Stimulated activated naive B cell treated with anti-CD40 and anti-IgM and Interleukin-4, amounts not matched to agents 10 μg/mL and 1 μg/mL and 100 μg/mL, for 72 hours (primary cell): ENCODE measurements around the gene PIGL.
"Not testable (repeated sequence)": the region's sequence is repeated elsewhere in the genome, so short reads cannot be mapped to it uniquely, and the experiment has no call there.

ENCODE experiments used
- ATAC-seq, 2 donors: fragments of 150-1000 bp; cut with Tn5 transposase; replicated peaks; 2 replicates each; pipeline ENCODE4 v1.10.0; 2021; ENCODE audit warnings: moderate library complexity in 1 of 2
- DNase-seq: peaks from one replicate; pipeline ENCODE4 v3.0.0; 2021
- H3K27ac Mint-ChIP-seq: one replicate; pipeline ENCODE4 v1.8.0; 2022; ENCODE audit warnings: mild to moderate bottlenecking, mixed read lengths
- H3K27me3 Mint-ChIP-seq, 2 donors: one replicate each; pipeline ENCODE4 v1.8.0; 2022; ENCODE audit warnings: mixed read lengths in 2 of 2
- H3K36me3 Mint-ChIP-seq, 2 donors: one replicate each; pipeline ENCODE4 v1.8.0; 2022; ENCODE audit warnings: mixed read lengths in 2 of 2, mild to moderate bottlenecking in 1 of 2
- H3K4me1 Mint-ChIP-seq, 2 donors: one replicate each; pipeline ENCODE4 v1.8.0; 2022; ENCODE audit warnings: mixed read lengths in 2 of 2, mild to moderate bottlenecking in 1 of 2
- H3K4me3 Mint-ChIP-seq, 2 donors: one replicate each; pipeline ENCODE4 v1.8.0; 2022; ENCODE audit warnings: mild to moderate bottlenecking in 2 of 2, mixed read lengths in 2 of 2, moderate library complexity in 1 of 2
- H3K9me3 Mint-ChIP-seq, 2 donors: one replicate each; pipeline ENCODE4 v1.8.0; 2022; ENCODE audit warnings: mixed read lengths in 2 of 2, mild to moderate bottlenecking in 1 of 2

The PIGL gene

DNA sequence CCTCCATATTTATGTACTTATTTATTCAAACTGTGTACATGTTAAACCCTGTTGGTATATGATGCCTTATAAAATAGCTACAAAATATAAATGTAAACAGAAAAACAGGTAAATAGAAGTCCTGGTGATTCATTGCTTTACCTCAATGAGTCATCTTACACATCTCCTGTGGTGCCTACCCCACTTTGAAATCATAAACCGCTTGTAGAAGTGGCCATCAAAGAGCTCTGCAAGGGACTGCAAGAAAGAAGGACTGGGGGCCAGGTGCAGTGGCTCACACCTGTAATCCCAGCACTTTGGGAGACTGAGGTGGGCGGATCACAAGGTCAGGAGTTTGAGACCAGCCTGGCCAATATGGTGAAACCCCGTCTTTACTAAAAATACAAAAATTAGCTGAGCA is 79.1 kb downstream of the PIGL start:
- H3K4me3 Mint-ChIP-seq, H3K9me3 Mint-ChIP-seq, H3K36me3 Mint-ChIP-seq, H3K27ac Mint-ChIP-seq, ATAC-seq, DNase-seq, H3K27me3 Mint-ChIP-seq: not testable (repeated sequence)
- H3K4me1 Mint-ChIP-seq = peaks cover 13 to 20% of the 10 kb centered on the region in 2 donors

DNA sequence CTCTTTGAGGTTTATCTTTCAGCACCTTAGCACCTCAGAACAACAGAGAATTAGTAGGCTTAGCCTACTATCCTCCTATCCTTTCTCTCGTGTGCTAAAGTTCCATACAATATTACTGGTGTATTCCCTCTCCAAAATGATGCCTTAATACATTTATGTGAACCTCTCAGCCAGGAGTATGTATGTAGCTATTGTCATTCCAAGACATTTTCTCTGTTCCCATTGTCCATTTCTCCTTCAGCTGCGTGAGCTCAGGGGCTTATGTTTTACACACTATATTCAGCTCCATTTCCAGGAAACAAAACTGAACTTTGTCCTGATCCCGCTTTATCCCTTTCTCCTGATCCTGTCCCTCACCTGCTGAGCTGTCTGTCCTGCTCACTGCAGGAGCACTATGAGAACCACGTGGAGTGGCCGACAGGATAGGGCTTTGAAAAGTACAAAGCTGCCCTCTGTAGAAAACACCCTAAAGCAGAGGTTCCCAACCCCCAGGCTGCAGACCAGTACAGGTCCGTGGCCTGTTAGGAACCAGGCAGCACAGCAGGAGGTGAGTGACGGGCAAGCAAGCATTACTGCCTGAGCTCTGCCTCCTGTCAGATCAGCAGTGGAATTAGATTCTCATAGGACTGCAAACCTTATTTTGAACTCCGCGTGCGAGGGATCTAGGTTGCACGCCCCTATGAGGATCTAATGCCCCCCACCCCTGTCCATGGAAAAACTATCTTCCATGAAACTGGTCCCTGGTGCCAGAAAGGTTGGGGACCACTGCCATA is 80.5 kb downstream of the PIGL start:
- H3K27me3 Mint-ChIP-seq = no peaks in the 10 kb centered on the region
- no peak overlapping the region for H3K27ac Mint-ChIP-seq
- H3K36me3 Mint-ChIP-seq = peaks cover 10 to 12% of the 10 kb centered on the region in 2 donors
- DNase-seq (no peak), ATAC-seq (no peak)
- H3K4me1 Mint-ChIP-seq = peaks cover 17 to 18% of the 10 kb centered on the region in 2 donors
- no peaks in the 10 kb centered on the region for H3K9me3 Mint-ChIP-seq
- H3K4me3 Mint-ChIP-seq = no peak overlapping the region

DNA sequence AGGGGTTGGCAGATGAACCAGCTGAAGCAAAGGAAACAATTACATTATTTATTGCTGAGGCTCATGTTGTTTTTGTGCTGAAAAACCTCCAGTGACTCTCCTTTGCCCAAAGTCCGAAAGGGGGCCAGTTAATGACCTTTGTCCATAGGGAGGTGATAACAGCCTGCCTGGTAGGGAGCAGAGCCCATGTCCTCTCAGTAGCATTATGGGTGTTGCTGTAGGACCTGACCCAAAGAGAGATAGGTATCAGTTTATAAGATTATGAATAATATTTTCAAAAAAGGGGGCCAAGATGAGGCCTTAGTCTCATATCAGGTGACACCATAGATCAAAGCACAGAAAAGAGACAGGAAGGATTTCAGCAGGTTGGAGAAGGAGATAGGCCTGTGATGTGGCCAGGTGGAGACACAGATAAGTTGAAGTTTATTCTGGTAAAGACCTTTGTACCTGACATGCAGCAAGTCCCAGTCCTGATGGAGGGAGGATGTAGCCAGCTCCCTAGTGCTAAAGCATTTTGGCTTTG is 81.2 kb downstream of the PIGL start:
- Mint-ChIP-seq H3K4me1 (peaks cover 17% of the 10 kb centered on the region in 2 donors), H3K27me3 (no peaks in the 10 kb centered on the region), H3K27ac (no peak overlapping the region), H3K9me3 (no peaks in the 10 kb centered on the region), H3K36me3 (peaks cover 13 to 16% of the 10 kb centered on the region in 2 donors), H3K4me3 (no peak overlapping the region)
- DNase-seq (no peak), ATAC-seq (no peak)

DNA sequence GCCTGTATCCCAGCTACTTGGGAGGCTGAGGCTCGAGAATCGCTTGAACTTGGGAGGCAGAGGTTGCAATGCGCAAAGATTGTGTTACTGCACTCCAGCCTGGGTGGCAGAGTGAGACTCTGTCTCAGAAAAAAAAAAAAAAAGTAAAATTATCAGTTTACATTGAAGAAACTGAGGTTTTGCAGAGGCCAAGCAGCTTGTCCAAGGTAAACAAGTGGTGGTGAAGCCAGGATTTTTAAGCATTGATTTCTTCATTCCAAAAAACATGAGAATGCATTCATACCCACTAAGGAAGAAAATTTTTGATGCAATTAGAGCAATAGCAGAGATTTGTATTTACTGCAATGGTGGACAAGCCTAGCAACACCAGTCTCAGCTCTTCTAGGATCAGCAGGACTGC is 83.5 kb downstream of the PIGL start:
- Mint-ChIP-seq H3K27ac (no peak overlapping the region), H3K27me3 (no peaks in the 10 kb centered on the region), H3K4me1 (peaks cover 10 to 17% of the 10 kb centered on the region in 2 donors), H3K9me3 (no peaks in the 10 kb centered on the region), H3K4me3 (no peak overlapping the region), H3K36me3 (peaks cover 11 to 12% of the 10 kb centered on the region in 2 donors)
- ATAC-seq (no peak), DNase-seq (no peak)

DNA sequence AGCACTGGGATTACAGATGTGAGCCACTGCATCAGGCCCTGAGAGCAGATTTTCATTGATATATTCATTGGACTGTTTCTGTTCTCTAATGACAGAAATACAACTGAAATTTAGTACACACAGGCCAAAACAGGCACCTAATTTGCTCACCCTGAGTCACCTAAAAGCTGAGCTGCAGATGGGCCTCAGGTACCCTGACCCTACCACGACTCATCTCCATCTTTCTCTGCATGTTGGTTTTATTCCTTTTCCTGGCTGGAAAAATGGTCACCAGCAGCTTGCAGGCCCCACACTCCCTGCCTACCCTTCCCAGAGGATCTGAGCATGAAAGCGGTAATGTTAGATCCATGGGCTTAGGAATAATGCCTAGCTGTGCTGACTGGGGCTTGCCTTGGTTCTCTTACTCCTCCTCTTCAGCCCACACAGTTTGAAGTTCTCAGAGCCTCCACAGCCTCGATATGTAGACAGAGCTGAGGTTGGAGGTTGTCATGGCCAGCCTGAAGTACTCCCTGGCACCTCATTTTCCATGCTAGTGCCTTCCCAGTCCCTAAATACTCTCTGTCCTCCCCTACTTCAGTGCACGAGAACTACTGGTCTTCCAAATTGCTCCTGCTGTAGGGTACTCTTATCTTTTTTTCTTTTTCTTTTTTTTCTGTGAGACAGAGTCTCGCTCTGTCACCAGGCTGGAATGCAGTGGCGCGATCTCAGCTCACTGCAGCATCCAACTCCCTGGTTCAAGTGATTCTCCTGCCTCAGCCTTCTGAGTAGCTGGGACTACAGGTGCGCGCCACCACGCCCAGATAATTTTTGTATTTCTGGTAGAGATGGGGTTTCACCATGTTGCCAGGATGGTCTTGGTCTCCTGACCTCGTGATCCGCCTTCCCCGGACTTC is 85.2 kb downstream of the PIGL start:
- peak overlapping the region; percentile 53 for H3K27ac Mint-ChIP-seq
- peaks cover 10 to 17% of the 10 kb centered on the region in 2 donors for H3K4me1 Mint-ChIP-seq
- no peak for DNase-seq
- H3K27me3 Mint-ChIP-seq = no peaks in the 10 kb centered on the region
- H3K36me3 Mint-ChIP-seq = peaks cover 11 to 16% of the 10 kb centered on the region in 2 donors
- H3K4me3 Mint-ChIP-seq = no peak overlapping the region
- ATAC-seq = no peak
- no peaks in the 10 kb centered on the region for H3K9me3 Mint-ChIP-seq

DNA sequence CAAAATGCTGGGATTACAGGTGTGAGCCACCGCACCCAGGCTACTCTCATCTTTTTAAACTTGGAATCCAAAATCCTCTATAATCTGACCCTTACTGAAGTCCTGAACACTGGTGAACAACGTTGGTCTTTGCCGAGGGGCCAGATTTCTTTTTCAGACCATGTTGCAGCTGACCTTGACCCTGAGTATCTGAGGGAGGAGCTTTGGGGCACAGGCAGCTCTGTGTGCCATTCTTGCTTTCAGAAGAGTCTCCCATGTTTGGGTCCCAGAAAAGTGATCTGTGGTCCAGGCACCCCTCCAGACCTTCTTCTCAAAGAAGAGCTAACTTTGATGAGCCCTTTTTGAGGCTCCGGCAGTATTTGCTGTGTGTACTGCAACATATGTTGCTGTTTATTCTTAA is 85.8 kb downstream of the PIGL start:
- DNase-seq = no peak
- Mint-ChIP-seq H3K9me3 (no peaks in the 10 kb centered on the region), H3K27ac (no peak overlapping the region), H3K4me3 (no peak overlapping the region), H3K4me1 (peaks cover 7 to 12% of the 10 kb centered on the region in 2 donors), H3K36me3 (peaks cover 9 to 16% of the 10 kb centered on the region in 2 donors), H3K27me3 (no peaks in the 10 kb centered on the region)
- no peak for ATAC-seq

DNA sequence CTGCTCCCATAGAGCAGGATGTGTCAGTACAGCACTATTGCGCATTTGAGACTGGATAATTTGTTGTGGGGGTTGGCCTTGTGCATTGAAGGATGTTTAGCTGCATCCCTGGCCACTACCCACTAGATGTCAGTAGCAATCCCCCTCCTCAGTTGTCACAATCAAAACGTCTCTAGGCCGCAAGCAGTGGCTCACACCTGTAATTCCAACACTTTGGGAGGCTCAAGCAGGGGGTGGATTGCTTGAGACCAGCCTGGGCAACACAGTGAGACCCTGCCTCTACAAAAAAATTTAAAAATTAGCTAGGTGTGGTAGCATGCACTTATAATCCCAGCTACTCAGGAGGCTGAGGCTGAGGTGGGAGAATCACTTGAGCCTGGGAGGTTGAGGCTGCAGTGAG is 87.8 kb downstream of the PIGL start:
- H3K4me1 Mint-ChIP-seq = peaks cover 7 to 12% of the 10 kb centered on the region in 2 donors
- no peak overlapping the region for H3K27ac Mint-ChIP-seq
- H3K9me3 Mint-ChIP-seq = no peaks in the 10 kb centered on the region
- no peak overlapping the region for H3K4me3 Mint-ChIP-seq
- DNase-seq = peak; percentile 21
- peak; percentile 81 to 82 for ATAC-seq
- H3K36me3 Mint-ChIP-seq = peaks cover 9 to 16% of the 10 kb centered on the region in 2 donors
- H3K27me3 Mint-ChIP-seq = no peaks in the 10 kb centered on the region

DNA sequence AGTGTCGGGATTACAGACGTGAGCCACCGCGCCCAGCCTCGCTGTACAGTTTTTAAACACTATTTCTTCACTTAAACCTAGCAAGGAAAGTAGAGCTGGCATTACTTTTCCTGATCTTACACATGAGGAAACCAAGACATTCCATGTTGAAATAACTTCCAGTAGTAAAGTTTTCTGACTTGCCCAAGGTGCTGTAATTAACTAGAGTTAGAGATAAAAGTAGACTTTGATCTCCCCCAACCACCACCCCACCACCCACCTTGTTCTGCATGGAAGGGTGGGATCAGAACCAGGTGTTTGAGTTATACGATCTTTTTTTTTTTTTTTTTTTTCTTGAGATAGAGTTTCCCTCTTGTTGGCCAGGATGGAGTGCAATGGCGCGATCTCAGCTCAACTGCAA is 89.2 kb downstream of the PIGL start:
- H3K27ac Mint-ChIP-seq = no peak overlapping the region
- no peak overlapping the region for H3K4me3 Mint-ChIP-seq
- H3K4me1 Mint-ChIP-seq = peaks cover 7 to 12% of the 10 kb centered on the region in 2 donors
- H3K27me3 Mint-ChIP-seq = no peaks in the 10 kb centered on the region
- H3K36me3 Mint-ChIP-seq = peaks cover 13 to 26% of the 10 kb centered on the region in 2 donors
- ATAC-seq (no peak), DNase-seq (no peak)
- no peaks in the 10 kb centered on the region for H3K9me3 Mint-ChIP-seq

DNA sequence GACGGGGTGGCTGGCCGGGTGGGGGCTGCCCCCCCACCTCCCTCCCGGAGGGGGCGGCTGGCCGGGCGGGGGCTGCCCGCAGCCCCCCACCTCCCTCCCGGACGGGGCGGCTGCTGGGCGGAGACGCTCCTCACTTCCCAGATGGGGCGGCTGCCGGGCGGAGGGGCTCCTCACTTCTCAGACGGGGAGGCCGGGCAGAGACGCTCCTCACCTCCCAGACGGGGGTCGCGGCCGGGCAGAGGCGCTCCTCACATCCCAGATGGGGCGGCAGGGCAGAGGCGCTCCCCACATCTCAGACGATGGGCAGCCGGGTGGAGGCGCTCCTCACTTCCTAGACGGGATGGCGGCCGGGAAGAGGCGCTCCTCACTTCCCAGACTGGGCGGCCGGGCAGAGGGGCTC is 95.1 kb downstream of the PIGL start:
- not testable (repeated sequence) for DNase-seq, H3K9me3 Mint-ChIP-seq, H3K4me3 Mint-ChIP-seq, ATAC-seq, H3K27ac Mint-ChIP-seq, H3K27me3 Mint-ChIP-seq
- Mint-ChIP-seq H3K36me3 (peaks cover 7 to 21% of the 10 kb centered on the region in 2 donors), H3K4me1 (peaks cover 2 to 12% of the 10 kb centered on the region in 2 donors)

DNA sequence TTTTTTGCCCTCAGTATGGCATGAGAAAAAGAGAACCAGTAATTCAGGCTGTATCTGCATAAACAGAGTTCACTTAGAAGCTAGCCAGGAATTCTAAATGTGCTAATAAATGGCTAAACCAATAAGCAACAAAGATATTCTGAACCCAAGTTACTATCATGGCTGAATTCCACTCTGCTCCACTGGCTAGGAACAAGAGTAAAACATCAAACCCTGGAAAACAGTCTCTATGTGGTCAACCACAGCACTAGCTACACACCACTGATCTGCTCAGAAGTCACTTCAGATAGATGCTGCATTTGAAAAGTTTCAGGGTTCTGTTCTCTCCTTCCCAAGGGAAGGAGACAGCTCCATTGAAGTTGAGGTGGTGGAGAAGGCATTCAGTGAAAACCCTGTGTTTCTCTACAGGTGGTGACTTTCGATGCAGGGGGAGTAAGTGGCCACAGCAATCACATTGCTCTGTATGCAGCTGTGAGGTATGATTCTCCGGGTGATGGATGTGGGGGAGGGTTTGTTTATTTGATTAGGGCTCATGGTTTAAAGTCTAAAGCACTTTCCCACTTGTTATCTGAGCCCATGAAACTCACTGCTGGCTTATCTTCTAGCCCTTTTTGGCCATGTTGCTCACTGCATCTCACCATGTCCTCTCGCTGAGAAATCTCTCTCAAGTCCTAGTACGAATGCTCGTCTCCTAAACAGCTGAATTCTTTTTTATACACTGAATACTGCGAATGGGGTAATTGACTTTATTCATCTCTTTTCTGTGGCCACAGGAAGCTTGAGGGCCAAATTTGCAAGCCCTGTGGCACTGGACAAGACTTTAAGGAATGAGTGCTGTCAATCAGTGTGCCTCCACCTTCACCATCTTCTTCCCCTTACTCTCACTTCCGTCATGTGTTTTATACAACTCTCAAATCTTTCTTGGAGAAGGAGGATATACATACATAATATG is 96.4 kb downstream of the PIGL start:
- H3K27ac Mint-ChIP-seq = peak overlapping the region; percentile 1
- peaks cover 7 to 26% of the 10 kb centered on the region in 2 donors for H3K36me3 Mint-ChIP-seq
- no peaks in the 10 kb centered on the region for H3K27me3 Mint-ChIP-seq
- no peaks in the 10 kb centered on the region for H3K9me3 Mint-ChIP-seq
- no peak for DNase-seq
- no peak overlapping the region for H3K4me3 Mint-ChIP-seq
- ATAC-seq = peak in 1 of 2 donors; percentile 34
- peaks cover 2 to 12% of the 10 kb centered on the region in 2 donors for H3K4me1 Mint-ChIP-seq

DNA sequence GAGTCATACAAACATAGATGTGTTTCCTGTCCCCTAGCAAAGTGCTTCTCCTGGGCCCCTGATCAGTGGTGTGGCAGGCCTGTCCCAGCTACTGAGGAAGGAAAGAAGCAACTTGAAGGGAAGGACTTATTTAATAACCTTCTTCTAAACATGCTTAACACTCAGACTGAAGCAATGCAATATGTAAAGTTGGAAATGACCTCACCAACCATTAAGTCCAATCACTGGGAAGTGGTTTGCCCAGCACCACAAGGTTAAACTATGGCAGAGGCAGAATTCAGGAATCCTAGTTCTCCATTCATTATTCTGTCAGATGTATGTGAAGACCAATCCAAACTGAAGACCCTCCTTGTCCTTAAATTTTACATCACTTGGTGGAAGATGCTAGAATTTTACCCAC is 97.2 kb downstream of the PIGL start:
- Mint-ChIP-seq H3K36me3 (peaks cover 9 to 27% of the 10 kb centered on the region in 2 donors), H3K4me3 (no peak overlapping the region), H3K27me3 (no peaks in the 10 kb centered on the region), H3K27ac (no peak overlapping the region), H3K9me3 (no peaks in the 10 kb centered on the region), H3K4me1 (peaks cover 2 to 12% of the 10 kb centered on the region in 2 donors)
- ATAC-seq = no peak
- no peak for DNase-seq

DNA sequence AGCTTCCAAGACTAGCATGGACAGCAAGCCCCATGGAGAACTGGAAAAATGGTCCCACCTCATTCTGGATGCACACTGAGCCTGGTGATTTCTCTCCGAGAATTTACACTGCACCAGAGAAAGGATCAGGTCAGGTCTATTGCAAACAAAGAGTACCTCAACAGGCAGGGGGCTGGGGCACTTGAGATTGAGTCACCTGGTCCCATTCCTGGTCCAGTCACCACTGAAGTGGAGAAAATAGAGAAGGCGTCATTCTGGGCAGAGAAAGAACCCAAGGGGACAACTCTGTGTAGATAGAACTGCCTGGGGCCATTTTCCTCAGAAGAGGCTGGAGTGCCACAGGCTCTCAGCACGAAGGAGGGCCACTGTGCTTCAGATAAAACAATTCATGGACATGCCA is 97.8 kb downstream of the PIGL start:
- DNase-seq (no peak), ATAC-seq (no peak)
- Mint-ChIP-seq H3K4me3 (no peak overlapping the region), H3K4me1 (peaks cover 2 to 12% of the 10 kb centered on the region in 2 donors), H3K27me3 (no peaks in the 10 kb centered on the region), H3K9me3 (no peaks in the 10 kb centered on the region), H3K36me3 (peaks cover 15 to 32% of the 10 kb centered on the region in 2 donors), H3K27ac (no peak overlapping the region)

DNA sequence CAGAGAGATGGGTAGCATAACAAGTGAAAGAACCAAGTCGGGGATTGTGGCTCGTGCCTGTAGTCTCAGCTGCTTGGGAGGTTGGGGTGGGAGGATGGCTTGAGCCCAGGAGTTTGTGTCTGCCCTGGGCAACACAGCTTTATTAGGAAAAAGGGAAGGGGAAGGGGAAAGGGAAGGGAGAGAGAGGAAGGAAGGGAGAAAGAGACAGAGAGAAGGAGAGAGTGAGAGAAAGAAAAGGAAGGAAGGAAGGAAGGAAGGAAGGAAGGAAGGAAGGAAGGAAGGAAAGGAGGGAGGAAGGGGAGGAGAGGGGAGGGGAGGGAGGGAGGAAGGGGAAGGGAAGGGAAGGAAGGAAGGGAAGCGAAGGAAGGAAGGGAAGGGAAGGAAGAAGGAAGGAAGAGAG is 103.0 kb downstream of the PIGL start:
- Mint-ChIP-seq H3K27ac (peak overlapping the region; percentile 51), H3K4me1 (peaks cover 2 to 6% of the 10 kb centered on the region in 2 donors), H3K9me3 (no peaks in the 10 kb centered on the region), H3K36me3 (peaks cover 12 to 25% of the 10 kb centered on the region in 2 donors), H3K4me3 (no peak overlapping the region), H3K27me3 (no peaks in the 10 kb centered on the region)
- DNase-seq (no peak), ATAC-seq (no peak)
